GM23248 (cell line): ENCODE data around the gene KCNH6. TPM values are rescaled to one million over a fixed set of nuclear protein-coding genes. Genes with fewer than 3 reads are reported as not detected.

ENCODE experiments used
- DNase-seq: peaks from one replicate; pipeline ENCODE4 v3.0.0-alpha.2; 2015
- H2AFZ ChIP-seq: fragments of 200-600 bp; sonication (generic); 2 replicates; pipeline ENCODE4 v1.6.1; 2016; ENCODE audit warnings: antibody characterized with exemption
- H3F3A ChIP-seq: fragments of 200-600 bp; sonication (generic); 2 replicates; pipeline ENCODE4 v1.6.1; 2016; ENCODE audit warnings: mild to moderate bottlenecking, antibody characterized with exemption, mixed run types; ENCODE audit not compliant: insufficient read depth
- H3K27ac ChIP-seq: fragments of 200-600 bp; sonication (generic); 2 replicates; pipeline ENCODE4 v1.5.1; 2016; ENCODE audit warnings: mild to moderate bottlenecking
- H3K27me3 ChIP-seq: fragments of 200-600 bp; sonication (generic); replicated peaks from 2 replicates; pipeline ENCODE4 v1.6.1; 2016; ENCODE audit warnings: mild to moderate bottlenecking; ENCODE audit not compliant: insufficient read depth
- H3K36me3 ChIP-seq: fragments of 200-600 bp; sonication (generic); 2 replicates; pipeline ENCODE4 v1.6.1; 2016; ENCODE audit warnings: low read depth, mild to moderate bottlenecking
- H3K4me1 ChIP-seq: fragments of 200-600 bp; sonication (generic); 2 replicates; pipeline ENCODE4 v1.6.1; 2016; ENCODE audit warnings: mild to moderate bottlenecking; ENCODE audit not compliant: insufficient read depth
- H3K4me2 ChIP-seq: fragments of 200-600 bp; sonication (generic); one replicate; pipeline ENCODE4 v1.6.1; 2016; ENCODE audit warnings: mild to moderate bottlenecking; ENCODE audit not compliant: unreplicated experiment
- H3K4me3 ChIP-seq: fragments of 200-600 bp; sonication (generic); 2 replicates; pipeline ENCODE4 v1.5.1; 2016; ENCODE audit warnings: mild to moderate bottlenecking
- H3K79me2 ChIP-seq: fragments of 200-600 bp; sonication (generic); 2 replicates; pipeline ENCODE4 v1.6.1; 2016; ENCODE audit warnings: mild to moderate bottlenecking; ENCODE audit not compliant: insufficient read depth
- H3K9ac ChIP-seq: fragments of 200-600 bp; sonication (generic); 2 replicates; pipeline ENCODE4 v1.6.1; 2016; ENCODE audit warnings: mild to moderate bottlenecking
- H3K9me2 ChIP-seq: fragments of 200-600 bp; sonication (generic); 2 replicates; pipeline ENCODE4 v1.6.1; 2016; ENCODE audit warnings: mixed run types, mild to moderate bottlenecking, moderate library complexity; ENCODE audit not compliant: insufficient read depth
- H3K9me3 ChIP-seq: fragments of 200-600 bp; sonication (generic); one replicate; pipeline ENCODE4 v1.6.1; 2017; ENCODE audit warnings: low read depth
- H4K20me1 ChIP-seq: fragments of 200-600 bp; sonication (generic); 2 replicates; pipeline ENCODE4 v1.6.0; 2016; ENCODE audit not compliant: insufficient read depth
- EZH2 ChIP-seq: fragments of 200-600 bp; sonication (generic); IDR thresholded peaks from 2 replicates; pipeline ENCODE4 v1.6.1; 2018; ENCODE audit warnings: antibody characterized with exemption, mild to moderate bottlenecking; ENCODE audit not compliant: insufficient read depth, poor library complexity, severe bottlenecking
- EZH2phosphoT487 ChIP-seq: fragments of 200-600 bp; sonication (generic); IDR thresholded peaks from 2 replicates; pipeline ENCODE4 v1.6.1; 2018; ENCODE audit warnings: antibody characterized with exemption, moderate library complexity, mild to moderate bottlenecking, low read depth; ENCODE audit not compliant: insufficient read depth
- WGBS, 2 experiments: methylation state at CpG; one replicate each; pipeline ENCODE4 v1.1.6; 2015 to 2017; ENCODE audit warnings: low lambda C conversion rate in 2 of 2, low coverage in 1 of 2; ENCODE audit errors: missing lambda C conversion rate in 2 of 2; 5-methylcytosine and 5-hydroxymethylcytosine counted together
- in situ Hi-C: fragments of 300-500 bp; cut with MboI; formaldehyde crosslinking; loops from 2 replicates; pipeline ENCODE4 v1.15.0; 2020
- polyA plus RNA-seq: library from polyadenylated mRNA; unstranded; fragments of >200 nt; fragmentation: Nextera tagmentation; extraction: Ambion mirVana; gene quantifications from 2 replicates; pipeline ENCODE4 v1.2.1, GENCODE V29; 2016
- total RNA-seq: library from RNA; depleted of rRNA; stranded (reverse); fragments of >200 nt; shearing (Covaris generic); gene quantifications from 2 replicates; pipeline ENCODE4 v1.2.3, GENCODE V29; 2014

KCNH6 gene
- total and polyA plus RNA-seq, 2 experiments from 2014 or later, result not detected

DNA sequence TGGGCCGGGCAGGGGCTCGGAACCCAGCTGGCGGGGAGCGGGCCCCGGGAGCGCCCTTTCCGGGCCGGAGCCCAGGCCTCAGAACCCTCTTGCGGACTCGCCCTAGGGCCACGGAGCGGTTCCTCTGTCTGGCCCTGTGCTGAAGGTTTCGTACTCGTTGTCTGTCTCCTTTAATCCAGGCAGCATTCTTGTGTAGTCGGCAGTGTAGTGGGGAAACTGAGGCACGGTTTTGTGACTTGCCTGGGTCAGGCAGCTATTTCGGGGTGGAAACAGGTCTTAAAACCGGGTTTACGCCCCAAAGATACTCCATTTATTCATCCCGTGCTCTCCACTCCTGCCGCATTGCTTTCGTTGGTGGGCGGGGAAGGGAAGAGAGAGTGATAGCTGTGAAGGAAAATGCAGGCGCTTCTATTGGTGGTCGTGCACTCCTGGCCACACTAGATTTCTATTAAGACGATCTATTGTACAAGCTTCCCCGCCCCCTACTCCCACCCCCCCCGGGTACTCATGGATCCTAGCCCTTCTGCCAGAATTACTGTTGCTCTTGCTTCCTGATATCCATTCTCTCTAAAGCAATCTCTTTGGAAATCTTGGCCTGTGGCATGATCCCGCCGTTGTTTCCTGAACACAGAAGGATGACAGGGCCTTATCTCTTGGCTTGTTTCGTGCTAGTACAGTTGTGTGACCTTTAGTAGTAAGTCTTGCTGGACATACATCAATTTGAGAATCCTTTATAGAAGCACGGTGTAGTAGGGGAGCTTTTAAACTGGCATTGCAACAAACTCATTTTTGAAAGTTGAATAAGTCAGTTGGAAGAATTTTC lies 27.9 kb downstream of the KCNH6 start:
- TF ChIP-seq EZH2 (no peak), EZH2phosphoT487 (no peak)
- no peaks in the 10 kb centered on the region for H3K27me3 ChIP-seq
- no peaks in the 10 kb centered on the region for H3K9me2 ChIP-seq
- peaks cover 26% of the 10 kb centered on the region for H4K20me1 ChIP-seq
- peak overlapping the region; percentile 82 for H3K4me3 ChIP-seq
- H3K36me3 ChIP-seq, result no peaks in the 10 kb centered on the region
- H2AFZ ChIP-seq, result peak overlapping the region; percentile 67
- H3K4me1 ChIP-seq, result peaks cover 20% of the 10 kb centered on the region
- H3K4me2 ChIP-seq, result peak overlapping the region; percentile 99
- H3K27ac ChIP-seq, result peak overlapping the region; percentile 82
- peak; percentile 71 for DNase-seq
- H3F3A ChIP-seq, result peaks cover 14% of the 10 kb centered on the region
- H3K79me2 ChIP-seq, result peaks cover 57% of the 10 kb centered on the region
- H3K9ac ChIP-seq, result peak overlapping the region; percentile 90
- 0 to 1% methylated on average over 31 to 32 of the region's 32 CpGs for WGBS, 2 experiments
- in situ Hi-C loops, result no loop called here
- no peaks in the 10 kb centered on the region for H3K9me3 ChIP-seq

GRCh38 chr17:63552211-63552610 lies 29.1 kb downstream of the KCNH6 start:
- H4K20me1 ChIP-seq, result peaks cover 28% of the 10 kb centered on the region

DNA sequence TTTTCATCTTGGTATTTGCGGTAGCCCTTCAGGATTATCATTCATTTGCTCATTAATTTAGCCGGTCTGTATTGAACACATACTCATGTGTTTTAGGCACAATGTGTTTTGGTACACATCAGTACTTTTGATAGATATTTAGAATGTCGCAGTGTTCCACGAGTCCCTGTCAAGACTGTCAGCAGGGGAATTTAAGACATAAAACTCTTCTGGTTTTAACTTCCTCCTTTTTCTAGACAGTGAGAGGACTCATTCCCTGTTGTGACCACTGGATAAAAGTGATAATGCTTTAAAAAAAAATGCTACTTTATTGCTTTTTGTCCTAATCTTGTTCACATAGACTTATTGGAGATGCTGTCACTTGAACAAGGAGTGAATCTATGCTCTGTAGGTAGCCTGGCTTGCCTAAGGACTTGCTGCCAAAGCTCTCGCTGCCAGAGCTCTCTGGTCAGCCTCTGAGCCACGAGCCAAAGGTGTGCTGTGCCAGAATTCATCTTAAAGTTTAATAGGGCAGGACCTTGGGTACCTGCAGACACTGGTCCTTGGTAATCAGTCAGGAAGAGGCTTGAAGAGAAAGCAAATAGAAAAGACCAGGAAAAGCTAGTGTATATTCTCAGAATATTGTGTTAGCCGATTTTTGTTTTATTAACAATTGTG lies 32.5 kb downstream of the KCNH6 start:
- Histone ChIP-seq H3K4me3 (no peak overlapping the region), H3K27me3 (no peaks in the 10 kb centered on the region), H3K79me2 (peaks cover 99% of the 10 kb centered on the region), H3K36me3 (no peaks in the 10 kb centered on the region), H3F3A (peaks cover 14% of the 10 kb centered on the region), H3K9ac (no peak overlapping the region), H3K27ac (no peak overlapping the region), H4K20me1 (peaks cover 49% of the 10 kb centered on the region), H2AFZ (no peak overlapping the region), H3K4me2 (no peak overlapping the region), H3K9me3 (no peaks in the 10 kb centered on the region), H3K4me1 (peaks cover 16% of the 10 kb centered on the region), H3K9me2 (no peaks in the 10 kb centered on the region)
- DNase-seq, result no peak
- in situ Hi-C loops, result no loop called here
- WGBS, 2 experiments, result 88 to 91% methylated on average over 7 of the region's 7 CpGs
- no peak for TF ChIP-seq EZH2phosphoT487
- no peak for TF ChIP-seq EZH2

More at GRCh38 chr17:63552211-63552610, 29.1 kb downstream of the KCNH6 start:
- no peaks in the 10 kb centered on the region for H3K36me3 ChIP-seq
- no peaks in the 10 kb centered on the region for H3K9me3 ChIP-seq
- peak overlapping the region; percentile 90 for H3K9ac ChIP-seq
- no peak for TF ChIP-seq EZH2phosphoT487
- TF ChIP-seq EZH2, result no peak
- peak overlapping the region; percentile 82 for H3K27ac ChIP-seq
- peak; percentile 50 for DNase-seq
- H3K79me2 ChIP-seq, result peaks cover 69% of the 10 kb centered on the region
- H3K4me1 ChIP-seq, result peaks cover 20% of the 10 kb centered on the region
- H2AFZ ChIP-seq, result no peak overlapping the region
- in situ Hi-C loops, result no loop called here
- H3K27me3 ChIP-seq, result no peaks in the 10 kb centered on the region
- WGBS, 2 experiments, result 54 to 55% methylated on average over 6 of the region's 6 CpGs
- H3K4me3 ChIP-seq, result peak overlapping the region; percentile 82
- H3F3A ChIP-seq, result peaks cover 14% of the 10 kb centered on the region
- peak overlapping the region; percentile 99 for H3K4me2 ChIP-seq
- H3K9me2 ChIP-seq, result no peaks in the 10 kb centered on the region

DNA sequence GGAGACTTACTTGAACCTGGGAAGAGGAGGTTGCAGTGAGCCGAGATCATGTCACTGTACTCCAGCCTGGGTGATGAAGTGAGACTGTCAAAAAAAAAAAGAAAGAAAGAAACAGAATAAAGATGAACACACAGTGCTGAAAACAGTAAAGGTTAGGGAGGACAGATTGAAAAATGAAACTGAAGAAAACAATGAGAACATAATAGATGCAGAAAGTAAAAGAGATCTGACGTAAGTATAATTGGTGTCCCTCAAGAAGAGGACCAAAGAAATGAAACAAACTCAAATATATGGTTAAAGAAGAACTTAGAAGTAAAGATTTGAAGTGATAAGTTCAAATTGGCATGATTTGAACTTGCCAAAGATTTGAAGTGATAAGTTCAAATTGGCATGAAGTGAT lies 34.3 kb downstream of the KCNH6 start:
- Histone ChIP-seq H3K9ac (no peak overlapping the region), H3K9me3 (no peaks in the 10 kb centered on the region), H3K27ac (no peak overlapping the region), H2AFZ (no peak overlapping the region), H4K20me1 (peaks cover 44% of the 10 kb centered on the region), H3K79me2 (peaks cover 99% of the 10 kb centered on the region), H3K4me1 (peaks cover 10% of the 10 kb centered on the region), H3K4me3 (no peak overlapping the region), H3F3A (peaks cover 3% of the 10 kb centered on the region; the same call in 1 of the 2 replicates), H3K27me3 (no peaks in the 10 kb centered on the region), H3K9me2 (no peaks in the 10 kb centered on the region), H3K4me2 (no peak overlapping the region), H3K36me3 (no peaks in the 10 kb centered on the region)
- DNase-seq, result no peak
- WGBS, 2 experiments, result 89 to 96% methylated on average over 2 of the region's 2 CpGs
- TF ChIP-seq EZH2phosphoT487 (no peak), EZH2 (no peak)
- in situ Hi-C loops, result no loop called here
